ENCODE results near the gene PCSK1.

The PCSK1 gene

DNA sequence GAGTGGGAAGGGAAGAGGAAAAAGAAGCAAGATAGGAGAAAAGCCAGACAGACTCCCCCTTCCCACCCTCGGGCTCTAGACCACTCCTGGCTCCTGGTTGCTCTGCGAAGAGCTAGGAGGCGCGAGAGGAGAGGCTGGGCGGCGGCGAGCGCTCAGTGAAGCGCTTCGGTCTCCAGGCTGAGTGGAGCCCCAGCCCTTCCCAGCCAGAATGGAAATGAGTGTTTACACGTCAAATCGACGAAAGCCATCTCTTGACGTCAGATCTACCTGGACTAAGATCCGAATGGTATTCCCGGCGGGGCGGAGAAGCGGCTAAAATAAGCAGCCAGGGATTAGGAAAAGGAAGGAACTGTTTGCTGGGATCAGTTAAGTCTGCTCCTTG, at the start of gene PCSK1:
Gene PCSK1 (minus strand): TSS at position 183 of the 382 bp plus-strand sequence. CDS start 206 bp downstream, outside the sequence.
- DNase-seq (ENCODE audit: low read depth): no peak

DNA sequence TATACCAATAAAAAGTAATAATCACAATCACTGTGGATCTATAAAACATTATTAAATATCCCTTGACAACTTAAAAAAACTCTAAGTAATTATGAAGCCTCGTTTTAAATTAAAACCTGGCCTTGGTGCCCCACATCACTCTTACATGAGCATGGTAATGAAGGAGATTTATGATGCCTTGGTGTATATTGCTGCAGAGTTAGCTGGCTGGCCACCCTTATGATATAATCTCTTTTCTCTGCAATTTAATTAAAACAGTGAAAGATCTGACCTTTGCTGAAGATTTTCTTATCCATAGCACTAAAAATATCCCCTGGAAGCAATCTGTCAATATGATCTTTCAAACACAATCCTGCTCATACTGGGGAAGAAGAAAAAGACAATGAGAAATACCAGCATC, 48.8 kb upstream of the PCSK1 start:
- no peak for DNase-seq (ENCODE audit: low read depth)

GRCh38 chr5:96481009-96481786, 48.1 kb upstream of the PCSK1 start:
- no peak for DNase-seq (ENCODE audit: low read depth)

- DNase-seq (ENCODE audit: low read depth): no peak
Measured at GRCh38 chr5:96478983-96479382, 45.9 kb upstream of the PCSK1 start.

DNA sequence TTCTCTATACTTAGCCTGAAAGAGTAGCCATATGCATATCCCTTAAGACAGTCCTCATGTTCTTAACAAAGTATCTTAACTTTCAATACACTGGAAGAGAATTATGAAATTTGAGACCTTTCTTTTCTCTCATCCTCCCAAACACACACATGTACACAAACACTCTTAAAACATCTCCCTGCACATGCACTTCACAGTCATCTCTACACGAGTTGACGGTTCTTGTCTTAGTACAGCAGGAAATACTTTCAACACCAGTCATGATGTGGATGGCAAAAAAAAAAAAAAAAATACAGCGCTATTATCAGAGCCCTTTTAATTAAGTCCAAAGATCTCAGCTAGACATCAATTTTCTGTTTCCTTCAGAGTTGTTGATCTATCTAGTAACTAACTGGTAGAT, 43.6 kb upstream of the PCSK1 start:
- no peak for DNase-seq (ENCODE audit: low read depth)

DNA sequence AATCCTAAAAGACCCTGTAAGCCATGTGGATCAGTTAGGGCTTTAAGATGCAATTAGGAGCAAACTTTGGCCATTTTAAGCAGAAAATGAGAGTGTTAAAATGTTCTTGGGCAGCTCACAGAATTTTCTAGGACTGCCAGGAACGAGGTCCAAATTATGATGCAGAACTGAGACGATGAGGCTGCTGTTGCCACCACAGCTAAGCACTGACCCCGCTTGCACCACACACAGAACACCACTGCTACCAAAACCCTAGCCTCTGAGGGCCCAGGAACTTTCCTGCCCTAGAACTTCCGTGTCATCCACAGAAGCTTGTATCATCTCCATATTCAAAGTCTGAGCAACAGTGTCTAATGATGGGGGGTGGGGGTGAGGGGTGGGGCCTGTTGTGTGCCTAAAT, 41.0 kb upstream of the PCSK1 start:
- DNase-seq (ENCODE audit: low read depth): no peak

DNA sequence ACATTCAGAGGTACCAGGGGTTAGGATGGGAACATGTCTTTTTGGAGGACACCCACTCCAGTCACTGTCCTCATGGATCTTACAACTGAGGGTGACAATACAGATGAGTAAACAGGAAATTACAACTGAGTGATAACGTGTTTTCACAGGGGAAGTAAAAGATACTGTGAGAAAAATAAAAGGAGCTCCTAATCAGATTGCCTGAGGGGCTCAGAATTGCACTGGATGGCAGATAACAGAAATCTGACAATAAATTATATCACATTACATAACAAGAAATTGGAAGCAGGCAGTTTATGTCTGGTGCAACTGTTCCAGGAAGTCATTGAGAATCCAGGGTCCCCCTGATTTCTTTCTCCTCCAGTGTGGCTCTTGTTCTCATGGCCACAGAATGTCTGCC, 40.1 kb upstream of the PCSK1 start:
- DNase-seq (ENCODE audit: low read depth): no peak

GRCh38 chr5:96470785-96471184, 37.7 kb upstream of the PCSK1 start:
- no peak for DNase-seq (ENCODE audit: low read depth)

DNA sequence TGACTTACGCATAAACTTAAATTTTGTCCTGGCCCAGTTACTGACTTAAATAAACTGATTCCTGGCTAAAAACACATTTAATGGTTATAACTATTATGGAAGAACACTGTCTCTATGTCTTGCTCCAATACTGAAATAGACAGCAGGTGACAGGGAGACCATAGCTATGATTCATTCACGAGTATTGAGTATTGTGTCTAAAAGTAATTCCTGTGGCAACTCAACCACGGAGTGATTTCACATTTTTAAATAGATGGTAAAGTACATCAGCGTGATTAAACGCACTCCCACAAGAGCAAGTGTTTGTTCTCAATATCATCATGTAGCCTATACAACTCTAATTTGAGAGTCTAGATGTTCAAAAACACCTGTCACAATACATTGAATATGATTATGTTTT, 35.9 kb upstream of the PCSK1 start:
- DNase-seq (ENCODE audit: low read depth): no peak

DNA sequence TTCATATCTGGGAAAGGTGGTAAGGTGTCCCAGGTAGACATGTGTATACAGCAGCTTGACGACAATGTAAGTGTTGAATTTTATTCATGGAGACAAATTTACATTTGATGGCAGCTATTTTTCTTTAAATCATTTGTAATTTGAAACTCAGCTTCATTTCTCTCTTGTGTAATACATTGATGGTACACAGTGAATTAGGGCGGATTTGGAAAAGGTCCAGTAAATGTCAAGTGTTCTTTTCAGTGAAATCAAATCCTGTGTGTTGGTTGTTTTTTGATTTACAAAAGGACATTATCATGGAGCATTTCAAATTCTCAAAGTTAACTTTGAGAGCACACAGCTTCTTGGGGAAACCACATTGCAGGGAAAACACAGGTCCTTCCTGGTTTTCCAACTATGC, 30.0 kb upstream of the PCSK1 start:
- no peak for DNase-seq (ENCODE audit: low read depth)

DNA sequence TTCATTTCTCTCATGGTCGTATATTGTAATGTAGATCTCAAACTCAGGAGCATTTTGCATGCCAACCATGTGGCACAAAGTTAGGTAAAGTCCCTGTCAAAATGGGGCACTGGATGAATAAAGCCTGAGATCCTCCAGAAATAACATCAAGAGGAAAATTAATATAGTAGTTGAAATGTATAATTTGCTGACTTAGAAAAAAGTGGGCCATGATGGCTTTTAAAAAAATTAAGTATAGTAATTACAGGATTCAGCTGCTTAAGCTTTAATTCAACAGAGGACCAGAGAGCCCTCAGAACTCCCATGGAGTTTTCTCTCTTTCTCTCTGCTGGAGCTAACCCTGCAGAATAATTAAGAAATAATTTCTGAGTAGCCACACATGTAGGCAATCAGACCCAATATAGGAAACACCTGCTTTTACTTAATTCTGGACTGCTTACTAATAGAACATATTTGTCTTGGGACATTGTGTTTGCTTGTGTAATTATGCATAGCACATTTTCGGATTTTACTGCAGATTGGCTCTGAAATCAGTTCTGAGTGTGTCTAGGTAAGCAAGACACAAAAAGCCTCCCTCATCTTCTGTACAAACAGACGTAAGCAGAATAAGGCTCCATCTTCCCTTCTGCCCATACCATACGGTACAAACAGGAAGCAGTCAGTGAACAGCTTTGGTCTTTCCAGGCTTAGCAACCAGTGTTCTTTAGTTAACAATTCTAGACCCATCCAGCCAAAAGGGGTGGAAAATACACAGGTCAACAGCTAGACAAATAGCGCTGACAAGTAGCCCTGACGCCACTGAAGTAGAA, 26.5 kb upstream of the PCSK1 start:
- DNase-seq (ENCODE audit: low read depth): no peak

- DNase-seq (ENCODE audit: low read depth): no peak
Measured at GRCh38 chr5:96458176-96458575, 25.1 kb upstream of the PCSK1 start.

GRCh38 chr5:96455789-96456188, 22.7 kb upstream of the PCSK1 start:
- DNase-seq (ENCODE audit: low read depth): no peak

- DNase-seq (ENCODE audit: low read depth): no peak
Measured at GRCh38 chr5:96453394-96453793, 20.3 kb upstream of the PCSK1 start.

GRCh38 chr5:96447949-96448348, 14.9 kb upstream of the PCSK1 start:
- no peak for DNase-seq (ENCODE audit: low read depth)

GRCh38 chr5:96440185-96440538, 7.1 kb upstream of the PCSK1 start:
- DNase-seq (ENCODE audit: low read depth): no peak

GRCh38 chr5:96439477-96440184, 6.6 kb upstream of the PCSK1 start:
- no peak for DNase-seq (ENCODE audit: low read depth)

DNA sequence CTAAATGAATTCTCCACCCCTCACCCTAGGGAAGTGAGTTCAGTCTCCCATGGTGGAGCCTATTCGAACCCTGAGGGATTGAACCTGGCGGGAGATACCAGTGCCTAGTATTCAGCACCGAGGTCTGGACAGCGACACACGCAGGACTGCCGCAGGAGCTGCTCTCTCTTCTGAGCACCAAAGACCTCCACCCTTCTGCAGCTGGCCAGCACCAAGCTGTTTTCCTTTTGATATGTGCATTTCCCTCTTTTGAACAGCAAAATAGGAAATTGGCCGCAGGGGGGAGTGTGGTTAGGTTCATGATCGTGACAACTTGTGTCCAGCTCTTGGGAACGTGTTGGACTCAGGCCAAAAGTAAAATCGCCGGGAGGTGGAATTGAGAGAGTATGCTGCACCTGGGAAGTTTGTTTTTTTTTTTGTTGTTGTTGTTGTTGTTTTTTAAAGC, 1.2 kb upstream of the PCSK1 start:
- DNase-seq (ENCODE audit: low read depth): peak; percentile 46

DNA sequence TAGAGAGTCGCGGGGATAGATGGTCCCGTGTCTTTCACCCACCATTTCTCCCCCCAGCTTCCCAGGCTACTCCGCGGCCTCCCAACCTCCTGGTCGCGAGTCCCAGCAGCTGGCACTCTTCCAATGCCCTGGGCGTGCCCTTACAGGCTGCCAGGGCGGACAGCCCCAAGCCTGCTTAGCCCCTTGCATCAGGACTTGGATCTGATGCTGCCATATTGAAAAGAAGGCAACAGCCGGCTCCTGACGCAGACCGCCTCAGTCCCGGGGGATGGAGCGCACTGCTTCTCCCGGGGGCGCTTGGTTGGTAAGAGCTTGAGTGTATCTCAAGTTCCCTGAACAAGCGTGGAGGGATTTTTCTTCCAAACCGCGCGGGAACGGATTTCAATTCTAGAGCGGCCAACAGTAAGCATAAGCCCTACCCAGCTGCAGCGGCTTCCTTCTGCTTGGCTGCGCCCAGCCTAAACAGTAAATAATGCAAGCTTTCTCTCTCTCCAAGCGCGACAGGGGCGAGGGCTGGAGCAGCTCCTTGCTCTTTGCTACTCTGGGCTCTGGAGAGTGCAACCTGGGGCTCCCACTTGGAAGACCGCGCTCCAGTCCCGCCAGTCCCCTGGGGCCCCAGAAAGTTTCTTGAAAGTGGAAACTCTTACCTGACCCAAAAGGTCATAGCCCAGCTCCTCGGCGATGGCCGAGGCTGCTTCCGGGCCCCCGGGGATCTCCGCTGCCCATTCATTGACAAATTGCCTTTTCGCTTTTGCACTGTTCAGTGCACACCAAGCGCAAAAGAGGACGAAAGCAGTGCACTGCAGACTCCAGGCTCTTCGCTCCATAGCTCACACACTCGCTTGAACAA, 607 bp downstream of the PCSK1 start:
- DNase-seq (ENCODE audit: low read depth): no peak

- DNase-seq (ENCODE audit: low read depth): peak; percentile 67
Measured at GRCh38 chr5:96431376-96432187, 1.5 kb downstream of the PCSK1 start.

GRCh38 chr5:96427824-96428223, 5.2 kb downstream of the PCSK1 start:
- DNase-seq (ENCODE audit: low read depth): no peak
